NCI-H2171 treated with DMSO at 0.1 percent for 48 hours (cell line): ENCODE measurements around the gene PLCL2.
"Not testable (repeated sequence)": the region's sequence is repeated elsewhere in the genome, so short reads cannot be mapped to it uniquely, and the experiment has no call there.

Experiments used
- DNase-seq: peaks from one replicate; lab custom pipeline; 2025; lab: John Stamatoyannopoulos, UW

PLCL2 gene

DNA sequence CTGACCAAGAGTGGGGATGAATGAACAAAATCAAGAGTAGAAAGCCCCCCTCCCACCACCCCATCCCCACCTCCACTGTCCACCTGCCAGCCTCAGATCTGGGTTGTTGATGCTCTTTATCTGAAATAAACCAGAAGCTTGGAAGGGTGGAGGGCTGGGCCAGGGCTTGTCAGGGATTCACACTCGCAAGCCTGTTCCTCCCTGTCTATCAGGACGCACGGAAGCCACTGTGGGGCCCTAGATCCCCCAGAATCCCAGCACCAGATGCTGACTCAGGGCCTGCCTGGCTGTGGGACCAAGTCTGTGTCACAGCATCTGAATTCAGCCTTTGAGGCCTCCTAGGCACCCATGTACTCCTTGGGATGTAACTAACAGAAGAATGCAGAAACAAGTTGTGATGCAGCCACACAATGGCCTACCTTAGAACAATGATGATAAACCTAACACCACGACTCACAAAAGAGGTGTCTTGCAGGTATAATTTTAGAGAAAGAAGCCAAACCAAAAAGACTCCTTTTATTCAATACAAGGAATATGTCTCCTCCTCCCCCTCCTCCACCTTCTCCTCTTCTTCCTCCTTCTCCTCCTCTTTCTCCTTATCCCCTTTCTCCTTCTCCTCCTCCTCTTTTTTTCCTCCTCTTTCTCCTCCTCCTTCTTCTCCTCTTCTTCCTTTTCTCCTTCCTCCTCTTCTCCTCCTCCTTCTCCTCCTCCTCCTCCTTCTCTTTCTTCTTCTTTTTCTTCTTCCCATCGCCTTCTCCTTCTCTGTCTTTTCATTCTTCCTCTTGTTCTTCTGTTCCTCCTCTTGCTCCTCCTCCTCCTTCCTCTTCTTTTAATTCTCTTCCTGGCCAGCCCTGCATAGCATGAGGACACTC lies 234.7 kb downstream of the PLCL2 start:
- no peak for DNase-seq

GRCh38 chr3:17120115-17120514 lies 235.4 kb downstream of the PLCL2 start:
- DNase-seq = no peak

GRCh38 chr3:17121336-17121735 lies 236.6 kb downstream of the PLCL2 start:
- no peak for DNase-seq

DNA sequence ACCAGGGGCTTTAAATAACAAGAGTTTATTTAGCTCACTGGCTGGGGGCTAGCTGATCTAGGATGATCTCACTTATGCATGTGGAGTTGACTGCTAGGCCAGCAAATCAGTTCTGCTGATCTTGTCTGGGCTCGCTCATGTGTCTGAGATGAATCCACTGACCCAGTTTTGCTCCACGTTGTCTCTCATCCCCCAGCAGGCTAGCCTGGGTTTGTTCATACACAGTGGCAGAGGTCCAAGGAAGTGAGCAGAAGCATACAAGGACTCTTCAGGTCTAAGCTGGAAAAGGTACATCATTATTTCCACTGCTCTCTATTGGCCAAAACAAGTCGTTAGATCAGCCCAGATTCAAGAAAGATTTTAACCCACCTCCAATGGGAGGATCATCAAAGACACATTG lies 238.0 kb downstream of the PLCL2 start:
- DNase-seq = no peak

DNA sequence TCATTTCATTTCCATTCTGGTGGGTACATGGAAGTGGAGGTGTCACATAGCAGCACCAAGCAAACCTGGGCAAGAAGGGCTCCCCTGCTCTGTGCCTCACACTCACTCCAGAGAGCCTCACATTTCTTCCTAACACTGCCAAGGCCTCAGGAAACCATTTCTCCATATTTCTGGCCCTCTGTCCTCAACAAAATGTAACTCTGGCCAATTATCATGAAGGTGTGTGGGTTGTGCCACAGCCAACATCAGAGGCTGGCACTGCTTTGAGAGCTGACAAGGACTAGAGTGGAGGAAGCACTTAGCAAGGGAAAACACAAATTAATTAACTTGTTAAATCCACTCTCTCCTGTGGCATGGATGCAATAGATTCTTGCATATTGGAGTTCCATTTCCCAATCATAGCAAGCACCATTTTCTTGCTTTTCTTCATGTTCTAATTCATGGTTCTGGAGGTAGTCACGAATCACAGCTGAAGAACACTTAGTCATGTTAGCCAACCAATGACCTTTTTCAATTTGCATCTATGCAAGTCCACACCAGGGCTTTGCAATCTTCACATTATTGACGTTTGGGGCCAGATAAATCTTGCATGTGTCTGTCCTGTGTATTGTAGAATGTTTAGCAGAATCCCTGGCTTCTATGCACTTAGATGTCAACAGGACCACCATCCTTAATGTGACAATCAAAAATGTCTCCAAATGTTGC lies 241.1 kb downstream of the PLCL2 start:
- DNase-seq = no peak

DNA sequence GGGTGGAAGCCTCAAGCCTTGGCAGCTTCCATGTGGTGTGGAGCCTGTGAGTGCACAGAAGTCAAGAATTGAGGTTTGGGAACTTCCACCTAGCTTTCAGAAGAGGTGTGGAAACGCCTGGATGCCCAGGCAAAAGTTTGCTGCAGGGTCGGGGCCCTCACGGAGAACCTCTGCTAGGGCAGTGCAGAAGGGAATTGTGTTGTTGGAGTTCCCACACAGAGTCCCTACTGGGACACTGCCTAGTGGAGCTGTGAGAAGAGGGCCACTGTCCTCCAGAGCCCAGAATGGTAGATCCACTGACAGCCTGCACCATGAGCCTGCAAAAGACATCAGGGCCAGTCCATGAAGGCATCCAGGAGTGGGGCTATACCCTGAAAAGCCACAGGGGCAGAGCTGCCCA lies 243.9 kb downstream of the PLCL2 start:
- DNase-seq = not testable (repeated sequence)

- DNase-seq = no peak
These were observed 244.8 kb downstream of the PLCL2 start for GRCh38 chr3:17129556-17129955.

GRCh38 chr3:17130956-17131355 lies 246.2 kb downstream of the PLCL2 start:
- no peak for DNase-seq

DNA sequence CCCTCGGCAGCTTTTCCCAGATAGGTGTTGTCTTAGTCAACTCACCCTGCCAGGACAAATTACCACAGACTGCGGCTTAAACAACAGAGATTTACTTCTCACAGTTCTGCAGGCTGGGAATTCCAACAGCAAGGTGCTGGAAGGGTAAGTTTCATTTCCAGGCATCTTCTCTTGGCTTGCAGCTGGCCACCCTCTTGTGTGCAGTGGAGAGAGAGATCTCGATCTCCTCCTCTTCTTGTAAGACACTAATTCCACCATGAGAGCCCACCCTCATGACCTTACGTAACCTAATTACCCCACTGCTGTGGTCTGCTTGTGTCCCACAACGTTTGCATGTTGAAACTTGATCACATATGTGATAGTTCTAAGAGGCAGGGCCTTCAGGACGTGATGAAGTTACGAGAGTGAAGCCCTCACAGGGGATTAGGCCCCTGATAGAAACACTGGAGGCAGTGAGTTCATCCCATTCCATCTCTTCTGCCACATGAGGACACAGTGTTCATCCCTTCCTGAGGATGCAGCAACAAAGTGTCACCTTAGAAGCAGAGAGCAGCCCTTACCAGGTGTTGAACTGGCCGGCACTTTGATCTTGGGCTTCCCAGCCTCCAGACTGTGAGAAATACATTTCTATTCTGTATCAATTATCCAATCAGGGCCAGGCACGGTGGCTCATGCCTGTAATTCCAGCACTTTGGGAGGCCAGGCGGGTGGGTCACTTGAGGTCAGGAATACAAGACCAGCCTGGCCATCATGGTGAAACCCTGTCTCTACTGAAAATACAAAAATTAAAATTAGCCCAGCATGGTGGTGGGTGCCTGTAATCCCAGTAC lies 247.7 kb downstream of the PLCL2 start:
- no peak for DNase-seq

- no peak for DNase-seq
These were observed 249.1 kb downstream of the PLCL2 start for GRCh38 chr3:17133632-17134545.

GRCh38 chr3:17135696-17136095 lies 250.9 kb downstream of the PLCL2 start:
- no peak for DNase-seq

GRCh38 chr3:17136136-17136721 lies 251.5 kb downstream of the PLCL2 start:
- no peak for DNase-seq

- DNase-seq = no peak
These were observed 252.6 kb downstream of the PLCL2 start for GRCh38 chr3:17137321-17137826.

GRCh38 chr3:17138246-17139039 lies 253.7 kb downstream of the PLCL2 start:
- DNase-seq = no peak
